Osteocyte (in vitro differentiated cells): ENCODE measurements around the gene EEF1E1. TPM values are rescaled to one million over a fixed set of nuclear protein-coding genes. Genes with fewer than 3 reads are reported as not detected.

Experiments used
- DNase-seq: peaks from one replicate; pipeline ENCODE4 v3.0.0; 2021; ENCODE audit warnings: mixed read lengths; ENCODE audit not compliant: unreplicated experiment; ENCODE audit errors: extremely low spot score
- H3K27ac Mint-ChIP-seq: one replicate; pipeline ENCODE4 v1.8.0; 2021; ENCODE audit warnings: mild to moderate bottlenecking, mixed read lengths; ENCODE audit not compliant: unreplicated experiment
- H3K27me3 Mint-ChIP-seq: one replicate; pipeline ENCODE4 v1.8.0; 2021; ENCODE audit warnings: mixed read lengths; ENCODE audit not compliant: unreplicated experiment
- H3K36me3 Mint-ChIP-seq: one replicate; pipeline ENCODE4 v1.8.0; 2021; ENCODE audit warnings: mixed read lengths; ENCODE audit not compliant: unreplicated experiment
- H3K4me1 Mint-ChIP-seq: one replicate; pipeline ENCODE4 v1.8.0; 2021; ENCODE audit warnings: mixed read lengths; ENCODE audit not compliant: unreplicated experiment
- H3K4me3 Mint-ChIP-seq: one replicate; pipeline ENCODE4 v1.8.0; 2021; ENCODE audit warnings: mild to moderate bottlenecking, moderate library complexity, mixed read lengths; ENCODE audit not compliant: unreplicated experiment
- H3K9me3 Mint-ChIP-seq: one replicate; pipeline ENCODE4 v1.8.0; 2021; ENCODE audit warnings: mixed read lengths; ENCODE audit not compliant: unreplicated experiment
- CTCF ChIP-seq: fragments of 200-600 bp; sonication (generic); IDR thresholded peaks from 2 replicates; pipeline ENCODE4 v1.5.0; 2021; ENCODE audit warnings: antibody characterized with exemption, mild to moderate bottlenecking, moderate library complexity
- total RNA-seq: library from RNA; stranded (reverse); gene quantifications from 2 replicates; pipeline ENCODE4 v1.2.1, GENCODE V29; 2021

The EEF1E1 gene
- total RNA-seq, 1 donor from 2014 or later, result 24.5 TPM

GRCh38 chr6:8075704-8076103 is 26.6 kb downstream of the EEF1E1 start:
- Mint-ChIP-seq H3K27ac (no peak overlapping the region), H3K36me3 (peaks cover 6% of the 10 kb centered on the region), H3K4me1 (peaks cover 11% of the 10 kb centered on the region), H3K9me3 (no peaks in the 10 kb centered on the region), H3K4me3 (no peak overlapping the region), H3K27me3 (no peaks in the 10 kb centered on the region)
- no peak for TF ChIP-seq CTCF
- no peak for DNase-seq

- no peak overlapping the region for H3K4me3 Mint-ChIP-seq
- peaks cover 6% of the 10 kb centered on the region for H3K4me1 Mint-ChIP-seq
- no peak overlapping the region for H3K27ac Mint-ChIP-seq
- H3K27me3 Mint-ChIP-seq, result no peaks in the 10 kb centered on the region
- peaks cover 6% of the 10 kb centered on the region for H3K36me3 Mint-ChIP-seq
- TF ChIP-seq CTCF, result no peak
- no peak for DNase-seq
- no peaks in the 10 kb centered on the region for H3K9me3 Mint-ChIP-seq
Measured at GRCh38 chr6:8075185-8075584, 27.2 kb downstream of the EEF1E1 start.

GRCh38 chr6:8074213-8074612 is 28.1 kb downstream of the EEF1E1 start:
- no peaks in the 10 kb centered on the region for H3K27me3 Mint-ChIP-seq

GRCh38 chr6:8073758-8074157 is 28.6 kb downstream of the EEF1E1 start:
- TF ChIP-seq CTCF, result no peak
- H3K27me3 Mint-ChIP-seq, result no peaks in the 10 kb centered on the region
- DNase-seq, result no peak
- H3K36me3 Mint-ChIP-seq, result peaks cover 3% of the 10 kb centered on the region
- no peak overlapping the region for H3K27ac Mint-ChIP-seq
- no peaks in the 10 kb centered on the region for H3K4me1 Mint-ChIP-seq
- H3K9me3 Mint-ChIP-seq, result no peaks in the 10 kb centered on the region
- H3K4me3 Mint-ChIP-seq, result no peak overlapping the region

More at GRCh38 chr6:8074213-8074612, 28.1 kb downstream of the EEF1E1 start:
- no peak for TF ChIP-seq CTCF
- Mint-ChIP-seq H3K4me3 (no peak overlapping the region), H3K4me1 (no peaks in the 10 kb centered on the region), H3K27ac (no peak overlapping the region), H3K9me3 (no peaks in the 10 kb centered on the region), H3K36me3 (peaks cover 3% of the 10 kb centered on the region)
- DNase-seq, result no peak

- no peak for TF ChIP-seq CTCF
- H3K27ac Mint-ChIP-seq, result no peak overlapping the region
- no peak for DNase-seq
- H3K9me3 Mint-ChIP-seq, result no peaks in the 10 kb centered on the region
- H3K36me3 Mint-ChIP-seq, result no peaks in the 10 kb centered on the region
- H3K4me3 Mint-ChIP-seq, result no peak overlapping the region
- no peaks in the 10 kb centered on the region for H3K4me1 Mint-ChIP-seq
- H3K27me3 Mint-ChIP-seq, result no peaks in the 10 kb centered on the region
Measured at GRCh38 chr6:8070718-8071117, 31.6 kb downstream of the EEF1E1 start.
